ENCODE data around the gene C6orf141.

The C6orf141 gene

GRCh38 chr6:49527320-49527719 lies 23.1 kb upstream of the C6orf141 start:
- Mint-ChIP-seq H3K9me3 (ENCODE audit: low read depth) (no peaks in the 10 kb centered on the region), H3K27ac (no peak overlapping the region), H3K27me3 (peaks cover 5% of the 10 kb centered on the region), H3K4me1 (ENCODE audit: low read depth) (peaks cover 2% of the 10 kb centered on the region), H3K4me3 (no peak overlapping the region), H3K36me3 (no peaks in the 10 kb centered on the region)

- peaks cover 2% of the 10 kb centered on the region for H3K4me1 Mint-ChIP-seq (ENCODE audit: low read depth)
- H3K9me3 Mint-ChIP-seq (ENCODE audit: low read depth), result no peaks in the 10 kb centered on the region
- H3K4me3 Mint-ChIP-seq, result no peak overlapping the region
- no peaks in the 10 kb centered on the region for H3K36me3 Mint-ChIP-seq
- H3K27me3 Mint-ChIP-seq, result peaks cover 5% of the 10 kb centered on the region
- no peak overlapping the region for H3K27ac Mint-ChIP-seq
Measured at GRCh38 chr6:49528571-49528970, 21.9 kb upstream of the C6orf141 start.

GRCh38 chr6:49530141-49530776 lies 20.2 kb upstream of the C6orf141 start:
- Mint-ChIP-seq H3K9me3 (ENCODE audit: low read depth) (no peaks in the 10 kb centered on the region), H3K27ac (no peak overlapping the region), H3K4me1 (ENCODE audit: low read depth) (peaks cover 2% of the 10 kb centered on the region), H3K27me3 (peaks cover 5% of the 10 kb centered on the region), H3K36me3 (no peaks in the 10 kb centered on the region), H3K4me3 (no peak overlapping the region)

- peaks cover 2% of the 10 kb centered on the region for H3K4me1 Mint-ChIP-seq (ENCODE audit: low read depth)
- no peaks in the 10 kb centered on the region for H3K9me3 Mint-ChIP-seq (ENCODE audit: low read depth)
- H3K36me3 Mint-ChIP-seq, result no peaks in the 10 kb centered on the region
- H3K27me3 Mint-ChIP-seq, result peaks cover 5% of the 10 kb centered on the region
- peak overlapping the region; percentile 51 for H3K4me3 Mint-ChIP-seq
- no peak overlapping the region for H3K27ac Mint-ChIP-seq
Measured at GRCh38 chr6:49531774-49532569, 18.5 kb upstream of the C6orf141 start.

GRCh38 chr6:49535795-49536194 lies 14.7 kb upstream of the C6orf141 start:
- H3K27ac Mint-ChIP-seq, result no peak overlapping the region
- H3K36me3 Mint-ChIP-seq, result no peaks in the 10 kb centered on the region
- peaks cover 2% of the 10 kb centered on the region for H3K4me1 Mint-ChIP-seq (ENCODE audit: low read depth)
- no peaks in the 10 kb centered on the region for H3K9me3 Mint-ChIP-seq (ENCODE audit: low read depth)
- H3K27me3 Mint-ChIP-seq, result peaks cover 5% of the 10 kb centered on the region
- H3K4me3 Mint-ChIP-seq, result no peak overlapping the region

- Mint-ChIP-seq H3K27me3 (no peaks in the 10 kb centered on the region), H3K4me3 (no peak overlapping the region), H3K9me3 (ENCODE audit: low read depth) (no peaks in the 10 kb centered on the region), H3K27ac (no peak overlapping the region), H3K4me1 (ENCODE audit: low read depth) (no peaks in the 10 kb centered on the region), H3K36me3 (no peaks in the 10 kb centered on the region)
Measured at GRCh38 chr6:49539102-49539501, 11.4 kb upstream of the C6orf141 start.

- no peaks in the 10 kb centered on the region for H3K4me1 Mint-ChIP-seq (ENCODE audit: low read depth)
- no peaks in the 10 kb centered on the region for H3K27me3 Mint-ChIP-seq
- H3K9me3 Mint-ChIP-seq (ENCODE audit: low read depth), result no peaks in the 10 kb centered on the region
- H3K4me3 Mint-ChIP-seq, result no peak overlapping the region
- H3K36me3 Mint-ChIP-seq, result no peaks in the 10 kb centered on the region
- no peak overlapping the region for H3K27ac Mint-ChIP-seq
Measured at GRCh38 chr6:49540614-49541013, 9.9 kb upstream of the C6orf141 start.

GRCh38 chr6:49541210-49541724 lies 9.2 kb upstream of the C6orf141 start:
- Mint-ChIP-seq H3K27me3 (no peaks in the 10 kb centered on the region), H3K4me3 (no peak overlapping the region), H3K36me3 (no peaks in the 10 kb centered on the region), H3K4me1 (ENCODE audit: low read depth) (no peaks in the 10 kb centered on the region), H3K27ac (no peak overlapping the region), H3K9me3 (ENCODE audit: low read depth) (no peaks in the 10 kb centered on the region)

GRCh38 chr6:49541936-49542335 lies 8.5 kb upstream of the C6orf141 start:
- Mint-ChIP-seq H3K36me3 (no peaks in the 10 kb centered on the region), H3K9me3 (ENCODE audit: low read depth) (no peaks in the 10 kb centered on the region), H3K27ac (no peak overlapping the region), H3K4me1 (ENCODE audit: low read depth) (no peaks in the 10 kb centered on the region), H3K4me3 (no peak overlapping the region), H3K27me3 (peaks cover 4% of the 10 kb centered on the region)

- Mint-ChIP-seq H3K27ac (no peak overlapping the region), H3K9me3 (ENCODE audit: low read depth) (no peaks in the 10 kb centered on the region), H3K27me3 (peaks cover 5% of the 10 kb centered on the region), H3K4me1 (ENCODE audit: low read depth) (no peaks in the 10 kb centered on the region), H3K4me3 (no peak overlapping the region), H3K36me3 (no peaks in the 10 kb centered on the region)
Measured at GRCh38 chr6:49543087-49543858, 7.2 kb upstream of the C6orf141 start.

- Mint-ChIP-seq H3K4me1 (ENCODE audit: low read depth) (peaks cover 10% of the 10 kb centered on the region), H3K27me3 (peaks cover 10% of the 10 kb centered on the region), H3K4me3 (no peak overlapping the region), H3K36me3 (no peaks in the 10 kb centered on the region), H3K27ac (no peak overlapping the region), H3K9me3 (ENCODE audit: low read depth) (no peaks in the 10 kb centered on the region)
Measured at GRCh38 chr6:49546331-49546730, 4.1 kb upstream of the C6orf141 start.

- Mint-ChIP-seq H3K4me3 (no peak overlapping the region), H3K9me3 (ENCODE audit: low read depth) (no peaks in the 10 kb centered on the region)
Measured at GRCh38 chr6:49548613-49549304, 1.7 kb upstream of the C6orf141 start.

GRCh38 chr6:49549691-49550491 lies 577 bp upstream of the C6orf141 start:
- H3K4me3 Mint-ChIP-seq, result peak overlapping the region; percentile 63

More at GRCh38 chr6:49548613-49549304, 1.7 kb upstream of the C6orf141 start:
- Mint-ChIP-seq H3K27ac (no peak overlapping the region), H3K36me3 (no peaks in the 10 kb centered on the region), H3K4me1 (ENCODE audit: low read depth) (peaks cover 23% of the 10 kb centered on the region), H3K27me3 (peaks cover 12% of the 10 kb centered on the region)

More at GRCh38 chr6:49549691-49550491, 577 bp upstream of the C6orf141 start:
- Mint-ChIP-seq H3K9me3 (ENCODE audit: low read depth) (no peaks in the 10 kb centered on the region), H3K27ac (no peak overlapping the region), H3K27me3 (peaks cover 14% of the 10 kb centered on the region), H3K36me3 (no peaks in the 10 kb centered on the region), H3K4me1 (ENCODE audit: low read depth) (peaks cover 23% of the 10 kb centered on the region)

Measured in activated naive CD8-positive, alpha-beta T cell (primary cell).